NCI-H524 treated with DMSO at 0.1 percent for 48 hours (cell line): ENCODE data around the gene SEC24D.

Source experiments
- DNase-seq: peaks from one replicate; lab custom pipeline; 2025; lab: John Stamatoyannopoulos, UW

SEC24D gene

GRCh38 chr4:118716304-118716703 lies 119.6 kb downstream of the SEC24D start:
- no peak for DNase-seq

GRCh38 chr4:118714682-118715081 lies 121.2 kb downstream of the SEC24D start:
- DNase-seq = no peak

- DNase-seq = no peak
Measured at GRCh38 chr4:118712872-118713271, 123.1 kb downstream of the SEC24D start.

GRCh38 chr4:118711052-118711451 lies 124.9 kb downstream of the SEC24D start:
- no peak for DNase-seq

GRCh38 chr4:118703118-118703517 lies 132.8 kb downstream of the SEC24D start:
- DNase-seq = no peak

GRCh38 chr4:118684873-118685811 lies 150.8 kb downstream of the SEC24D start, which contains the start of gene METTL14:
Gene METTL14 (plus strand): TSS chr4:118685392. CDS start chr4:118685535, 143 bp downstream.
- peak; percentile 35 for DNase-seq

- DNase-seq = no peak
Measured at GRCh38 chr4:118683513-118683912, 152.4 kb downstream of the SEC24D start.

- no peak for DNase-seq
Measured at GRCh38 chr4:118682928-118683327, 153.0 kb downstream of the SEC24D start.

- DNase-seq = no peak
Measured at GRCh38 chr4:118680808-118681207, 155.1 kb downstream of the SEC24D start.

GRCh38 chr4:118676128-118676527 lies 159.8 kb downstream of the SEC24D start:
- no peak for DNase-seq
